GM15510 (cell line): ENCODE data around the gene SAMD7.

Source experiments
- POLR2A ChIP-seq: IDR thresholded peaks from 3 replicates; pipeline ENCODE4 v1.6.1; 2011; ENCODE audit warnings: borderline replicate concordance; ENCODE audit not compliant: insufficient read length; ENCODE audit errors: extremely low read depth

SAMD7 gene

DNA sequence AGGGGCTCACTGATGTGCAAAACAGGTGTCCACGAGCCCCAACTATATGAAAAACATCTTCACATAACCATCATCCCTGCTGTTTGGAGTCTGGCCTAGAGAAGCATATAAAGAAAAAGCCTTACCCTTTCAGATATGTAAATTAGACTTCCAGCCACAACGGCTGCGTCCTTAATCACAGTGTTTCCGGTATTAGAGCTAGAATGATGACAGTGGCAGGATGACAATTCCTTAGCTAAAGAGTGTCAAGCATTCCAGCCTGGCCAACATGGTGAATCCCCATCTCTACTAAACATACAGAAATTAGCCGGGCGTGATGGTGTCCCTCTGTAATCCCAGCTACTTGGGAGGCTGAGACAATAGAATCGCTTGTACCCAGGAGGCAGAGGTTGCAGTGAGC lies 19.5 kb upstream of the SAMD7 start:
- TF ChIP-seq POLR2A, result no peak

DNA sequence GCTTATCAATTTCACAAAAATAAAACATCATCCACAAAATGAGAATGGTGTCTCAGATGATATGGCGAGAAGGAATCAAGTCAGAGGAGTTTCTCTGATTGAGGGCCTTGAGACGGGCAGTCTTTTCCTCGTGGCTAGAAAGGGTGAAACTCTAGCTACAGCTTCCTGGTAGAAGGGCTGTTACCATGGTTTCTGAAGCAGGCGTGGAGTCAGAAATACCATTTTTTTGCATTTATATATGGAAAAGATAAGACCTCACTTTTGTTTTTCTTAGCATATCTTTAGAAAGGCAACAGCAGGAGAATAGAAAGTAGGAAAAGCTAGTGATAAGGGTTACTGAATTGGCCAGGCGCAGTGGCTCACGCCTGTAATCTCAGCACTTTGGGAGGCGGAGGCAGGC lies 17.3 kb upstream of the SAMD7 start:
- TF ChIP-seq POLR2A, result no peak

DNA sequence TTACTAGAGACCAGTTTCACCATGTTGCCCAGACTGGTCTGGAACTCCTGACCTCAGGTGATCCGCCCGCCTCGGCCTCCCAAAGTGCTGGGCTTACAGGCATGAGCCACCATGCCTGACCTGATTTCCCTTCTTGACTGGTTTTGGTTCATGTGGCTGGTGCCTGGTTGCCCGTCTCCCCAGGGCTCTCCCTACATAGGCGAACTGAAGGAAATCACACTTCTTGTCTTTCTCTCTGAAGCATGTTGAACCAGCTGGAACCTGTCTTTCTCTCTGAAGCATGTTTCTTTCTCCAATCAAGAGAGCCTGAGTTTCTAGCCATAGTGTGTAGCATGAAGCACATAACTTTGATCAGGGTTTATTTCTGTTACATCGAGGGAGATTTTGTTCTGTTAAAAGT lies 16.3 kb upstream of the SAMD7 start:
- no peak for TF ChIP-seq POLR2A

DNA sequence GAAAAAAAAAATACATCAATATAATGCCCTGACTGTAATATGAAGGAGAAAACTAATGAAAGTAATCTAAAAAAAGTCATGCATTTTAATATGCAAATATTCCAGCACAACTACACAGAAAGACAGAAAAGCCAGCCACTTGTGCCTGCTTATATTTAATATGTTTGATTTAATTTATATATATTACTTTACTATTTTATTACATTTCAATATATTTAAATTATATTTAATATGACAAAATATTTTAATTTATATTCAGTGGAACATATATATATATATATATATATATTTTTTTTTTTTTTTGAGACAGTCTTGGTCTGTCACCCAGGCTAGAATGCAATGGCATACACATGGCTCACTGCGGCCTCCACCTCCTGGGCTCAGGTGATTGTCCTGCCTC lies 14.1 kb upstream of the SAMD7 start:
- TF ChIP-seq POLR2A, result no peak

DNA sequence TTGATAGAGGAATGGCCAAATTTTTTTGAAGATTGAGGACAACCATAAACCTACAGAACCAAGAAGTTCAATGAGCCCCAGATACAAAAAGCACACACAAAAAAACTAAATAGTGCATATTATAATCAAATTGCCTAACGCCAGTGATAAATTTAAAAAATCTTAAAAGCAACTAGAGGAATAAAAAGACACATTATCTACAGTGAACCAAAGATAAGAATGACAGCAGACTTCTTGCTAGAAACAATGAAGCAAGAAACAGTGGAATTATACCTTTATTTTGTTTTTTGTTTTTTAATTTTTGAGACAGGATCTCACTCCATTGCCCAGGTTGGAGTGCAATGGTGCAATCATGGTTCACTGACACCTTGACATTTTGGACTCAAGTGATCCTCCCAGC lies 9.9 kb upstream of the SAMD7 start:
- no peak for TF ChIP-seq POLR2A

DNA sequence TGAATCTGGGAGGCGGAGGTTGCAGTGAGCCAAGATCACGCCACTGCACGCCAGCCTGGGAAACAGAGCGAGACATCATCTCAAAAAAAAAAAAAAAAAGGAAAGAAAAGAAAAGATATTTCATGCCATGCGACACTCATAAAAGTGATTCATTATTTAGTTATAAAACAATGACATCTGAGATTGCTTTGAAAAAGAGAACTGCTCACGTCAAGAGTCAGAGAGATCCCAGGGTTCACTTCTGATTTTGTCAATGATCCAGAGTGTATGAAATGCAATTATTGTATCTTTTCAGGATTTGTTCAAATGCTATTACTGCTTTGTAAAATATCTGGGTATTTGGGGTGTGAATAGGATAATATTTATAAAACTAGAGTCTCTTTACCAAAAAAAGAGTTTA lies 6.0 kb upstream of the SAMD7 start:
- no peak for TF ChIP-seq POLR2A

DNA sequence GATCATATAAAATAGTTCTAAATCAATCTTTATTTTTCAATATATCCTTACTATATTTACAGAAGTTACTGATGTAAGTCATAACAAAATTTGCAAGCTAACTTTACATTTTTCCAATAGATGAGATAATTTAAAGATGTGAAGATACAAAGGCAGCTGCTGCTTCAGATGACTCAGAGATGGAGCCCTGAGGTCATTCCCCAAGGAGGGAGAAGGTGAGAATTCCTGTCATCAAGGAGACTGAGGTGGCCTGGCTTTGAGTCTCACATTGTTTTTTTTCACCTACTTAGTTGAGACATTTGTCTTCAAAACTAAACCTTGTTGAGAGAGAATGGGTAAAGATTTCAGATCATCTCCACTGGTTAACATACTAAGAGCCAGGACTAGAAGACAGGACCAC lies 3.9 kb upstream of the SAMD7 start:
- no peak for TF ChIP-seq POLR2A

DNA sequence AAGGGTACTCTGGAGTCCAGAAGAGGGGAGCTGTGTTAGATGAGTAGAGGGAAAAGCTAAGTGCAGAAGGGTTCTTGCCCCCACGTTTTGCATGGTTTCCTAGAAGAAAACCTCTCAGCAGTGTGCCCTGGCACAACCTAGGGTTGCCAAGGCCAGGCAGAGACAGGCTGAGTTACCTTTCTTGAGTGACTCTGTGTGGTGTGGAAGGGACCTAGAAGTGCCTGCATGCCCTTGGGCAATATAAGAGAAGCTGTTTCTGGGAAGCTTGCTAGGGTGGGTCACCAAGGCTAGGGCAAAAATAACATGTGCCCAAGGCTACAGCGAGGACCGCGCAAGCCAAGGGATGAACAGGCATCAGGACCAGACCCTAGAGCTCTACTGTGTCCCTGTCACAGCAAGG lies 3.4 kb upstream of the SAMD7 start:
- TF ChIP-seq POLR2A, result no peak

DNA sequence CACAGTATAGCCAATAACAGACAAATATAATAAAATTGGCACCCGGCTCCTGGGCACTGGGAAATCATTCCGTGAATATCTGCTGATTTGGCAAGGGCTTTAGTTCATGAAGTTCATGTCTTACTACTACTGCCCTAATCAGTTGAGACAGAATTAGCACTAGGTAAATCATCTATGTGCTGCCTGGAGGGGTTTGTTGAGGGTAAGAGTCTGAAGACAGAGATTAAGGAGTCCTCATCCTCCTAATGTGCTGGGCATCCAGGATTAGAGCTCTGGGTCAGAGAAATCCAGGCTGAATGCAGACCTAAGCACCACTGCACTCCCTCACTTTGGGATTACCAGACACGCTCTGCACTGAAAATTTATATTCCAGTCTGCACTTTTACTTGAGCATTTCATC lies 2.0 kb downstream of the SAMD7 start:
- no peak for TF ChIP-seq POLR2A

DNA sequence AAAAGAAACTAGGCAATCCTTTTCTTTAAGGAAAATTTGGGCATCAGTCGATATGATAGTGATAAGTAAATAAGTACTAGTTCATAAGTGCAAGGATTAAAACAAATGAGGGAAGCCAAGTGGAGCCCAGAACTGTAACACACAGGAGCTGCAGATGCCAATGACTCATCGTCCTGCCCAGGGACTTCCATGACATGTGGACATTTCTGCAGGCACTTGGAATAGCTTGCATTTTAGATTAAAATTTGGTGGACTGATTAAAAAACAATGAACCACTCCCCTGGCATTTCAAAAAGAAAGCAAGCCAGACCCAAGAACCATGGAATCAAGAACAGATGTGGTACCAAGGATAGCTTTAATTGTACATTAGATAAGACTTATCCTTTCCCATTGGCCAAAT lies 2.9 kb downstream of the SAMD7 start:
- no peak for TF ChIP-seq POLR2A

DNA sequence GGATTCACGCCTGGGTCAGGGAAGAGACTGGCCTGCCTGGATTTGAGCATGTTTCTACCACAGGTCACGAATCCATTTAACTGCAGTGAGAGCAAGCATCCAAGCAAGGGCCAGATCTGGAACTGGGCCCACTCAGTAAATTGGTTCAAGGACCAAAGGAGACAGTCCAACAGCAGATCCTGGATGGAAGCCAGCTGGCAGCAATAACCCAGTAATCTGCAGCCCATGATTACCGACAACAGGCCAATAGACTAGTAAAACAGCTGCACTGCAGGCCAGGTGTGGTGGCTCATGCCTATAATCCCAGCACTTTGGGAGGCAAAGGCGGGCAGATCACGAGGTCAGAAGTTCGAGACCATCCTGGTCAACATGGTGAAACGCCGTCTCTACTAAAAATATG lies 11.8 kb downstream of the SAMD7 start:
- TF ChIP-seq POLR2A, result no peak

DNA sequence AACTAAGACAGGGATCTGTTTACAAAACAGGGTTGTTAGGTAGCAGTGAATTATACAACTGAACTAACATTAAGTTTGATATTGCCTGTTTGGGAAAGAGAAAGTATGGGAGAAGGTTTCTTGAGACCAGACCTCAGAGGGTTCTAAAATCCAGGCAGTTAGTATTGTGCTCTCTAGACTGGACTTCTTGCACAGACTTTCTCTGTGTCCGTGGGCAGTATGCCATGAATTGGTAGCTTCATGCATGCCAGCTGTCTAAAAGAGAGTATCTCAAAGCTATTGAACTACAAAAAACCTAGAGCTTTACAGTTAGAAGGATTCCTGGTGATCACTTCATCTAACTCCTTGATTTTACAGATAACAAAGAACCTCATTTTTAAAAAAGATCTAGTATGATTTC lies 12.5 kb downstream of the SAMD7 start:
- TF ChIP-seq POLR2A, result no peak

DNA sequence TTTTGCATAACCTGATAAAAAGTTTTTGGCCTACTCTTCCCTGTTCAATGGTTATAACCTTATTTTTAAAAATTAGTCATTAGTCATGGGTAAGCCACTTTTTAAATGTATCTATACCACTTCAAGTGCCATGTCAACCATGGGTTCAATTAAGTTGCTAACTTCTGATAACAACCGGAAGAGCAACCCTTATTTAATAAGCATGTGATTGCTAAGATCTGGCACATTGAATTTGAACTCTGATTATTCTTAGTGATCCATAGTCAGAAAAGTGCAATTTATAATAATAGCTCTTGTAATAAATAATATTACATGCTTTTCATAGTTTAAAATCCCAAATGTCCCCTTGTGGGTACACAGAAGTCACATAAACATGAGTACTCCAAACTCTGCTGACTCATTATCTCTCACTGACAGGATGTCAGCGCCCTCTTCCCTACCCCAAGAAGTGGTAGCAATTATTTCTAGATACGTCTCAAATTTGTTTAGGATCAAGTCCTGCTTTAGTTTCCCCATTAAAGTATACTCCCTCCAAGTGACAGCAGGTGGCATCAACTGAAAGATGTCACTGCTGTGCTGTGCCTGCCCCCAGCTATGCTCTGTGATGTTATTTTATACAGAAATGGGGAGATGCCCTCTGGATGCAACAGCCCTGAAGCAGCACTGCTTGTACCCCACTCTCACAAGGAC lies 18.6 kb downstream of the SAMD7 start:
- TF ChIP-seq POLR2A, result no peak

DNA sequence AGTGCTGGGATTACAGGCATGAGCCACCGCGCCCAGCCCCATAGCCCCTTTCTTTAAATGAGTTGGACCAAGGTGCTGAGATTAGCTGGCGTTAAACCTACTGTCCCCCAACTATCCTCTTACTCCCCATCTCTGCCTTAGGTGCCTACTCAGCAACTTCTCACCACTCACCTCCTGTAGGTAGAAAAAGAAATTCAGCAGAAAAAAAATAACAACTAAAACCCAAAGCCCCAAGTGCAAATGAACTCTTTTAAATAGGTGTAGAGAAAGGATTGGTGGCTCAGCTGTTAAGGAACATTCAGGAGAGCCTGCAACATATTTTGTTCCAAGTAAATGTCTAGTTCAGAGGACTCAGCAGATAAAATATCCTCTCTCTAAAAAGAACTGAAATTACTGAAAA lies 19.5 kb downstream of the SAMD7 start:
- TF ChIP-seq POLR2A, result no peak

DNA sequence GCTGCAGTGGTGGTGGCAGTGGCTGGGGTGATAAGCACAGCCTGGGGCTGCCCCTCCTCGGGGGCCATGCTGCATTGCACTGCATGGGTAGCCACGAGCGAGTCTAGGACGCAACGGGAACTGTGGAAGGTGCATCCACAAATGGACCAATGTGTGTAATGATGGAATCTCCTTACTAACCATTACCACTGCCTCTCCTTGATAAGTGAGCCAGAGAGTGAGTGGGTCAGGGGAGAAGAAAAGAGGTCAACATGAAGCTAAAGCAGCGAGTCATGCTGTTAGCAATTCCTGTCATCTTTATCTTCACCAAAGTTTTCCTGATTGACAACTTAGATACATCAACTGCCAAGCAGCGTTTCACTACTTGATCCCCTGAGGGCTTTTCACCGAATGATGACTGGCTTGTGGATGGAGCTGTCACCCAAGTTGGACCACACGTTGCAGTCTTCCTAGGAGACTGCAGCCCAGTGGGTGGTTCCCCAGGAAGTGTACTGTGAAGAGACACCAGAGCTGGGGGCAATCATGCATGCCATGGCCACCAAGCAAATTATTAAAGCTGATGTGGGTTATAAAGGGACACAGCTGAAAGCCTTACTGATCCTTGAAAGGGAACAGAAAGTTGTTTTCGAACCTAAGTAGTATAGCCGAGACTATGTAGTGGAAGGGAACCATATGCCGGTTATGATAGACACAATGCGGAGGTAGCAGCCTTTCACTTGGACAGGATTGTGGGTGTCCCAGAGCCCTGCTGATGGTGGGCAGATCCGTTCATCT lies 20.6 kb downstream of the SAMD7 start:
- TF ChIP-seq POLR2A, result no peak

DNA sequence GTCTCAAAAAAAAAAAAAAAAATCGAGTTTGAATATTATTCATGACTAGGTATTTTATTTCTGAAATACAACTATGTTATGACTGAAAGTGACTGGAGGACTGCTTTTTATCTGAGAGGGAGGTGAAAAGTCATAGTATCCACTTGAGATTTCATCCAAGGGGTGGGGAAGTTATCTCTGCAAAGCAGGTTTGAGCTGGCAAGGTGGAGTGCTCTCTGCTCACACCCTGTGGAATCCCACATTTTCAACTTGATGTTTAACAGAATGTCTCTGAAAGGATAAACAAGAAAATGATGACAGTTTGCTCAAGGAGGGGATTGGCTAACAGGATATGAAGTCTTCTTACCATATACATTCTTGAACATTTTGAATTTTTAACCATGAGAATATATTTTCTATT lies 27.9 kb downstream of the SAMD7 start:
- TF ChIP-seq POLR2A, result no peak

DNA sequence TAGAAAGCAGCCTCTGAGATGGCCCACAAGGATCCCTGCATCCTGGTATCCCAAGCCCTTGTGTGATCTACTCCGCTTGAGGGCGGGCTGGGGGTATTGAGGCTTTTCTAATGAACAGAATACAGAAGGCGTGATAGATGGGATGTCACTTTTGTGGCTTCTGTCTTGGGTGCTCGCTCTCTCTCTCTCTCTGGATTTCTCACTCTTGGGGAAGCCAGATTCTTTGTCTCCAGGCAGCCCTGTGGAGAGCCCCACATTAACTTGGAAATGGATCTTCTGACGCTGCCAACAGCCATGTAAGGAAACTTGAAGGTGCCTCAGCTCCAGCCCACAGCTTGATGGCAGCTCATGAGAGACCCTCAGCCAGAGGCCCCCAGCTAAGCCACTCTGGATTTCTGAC lies 28.4 kb downstream of the SAMD7 start:
- no peak for TF ChIP-seq POLR2A

DNA sequence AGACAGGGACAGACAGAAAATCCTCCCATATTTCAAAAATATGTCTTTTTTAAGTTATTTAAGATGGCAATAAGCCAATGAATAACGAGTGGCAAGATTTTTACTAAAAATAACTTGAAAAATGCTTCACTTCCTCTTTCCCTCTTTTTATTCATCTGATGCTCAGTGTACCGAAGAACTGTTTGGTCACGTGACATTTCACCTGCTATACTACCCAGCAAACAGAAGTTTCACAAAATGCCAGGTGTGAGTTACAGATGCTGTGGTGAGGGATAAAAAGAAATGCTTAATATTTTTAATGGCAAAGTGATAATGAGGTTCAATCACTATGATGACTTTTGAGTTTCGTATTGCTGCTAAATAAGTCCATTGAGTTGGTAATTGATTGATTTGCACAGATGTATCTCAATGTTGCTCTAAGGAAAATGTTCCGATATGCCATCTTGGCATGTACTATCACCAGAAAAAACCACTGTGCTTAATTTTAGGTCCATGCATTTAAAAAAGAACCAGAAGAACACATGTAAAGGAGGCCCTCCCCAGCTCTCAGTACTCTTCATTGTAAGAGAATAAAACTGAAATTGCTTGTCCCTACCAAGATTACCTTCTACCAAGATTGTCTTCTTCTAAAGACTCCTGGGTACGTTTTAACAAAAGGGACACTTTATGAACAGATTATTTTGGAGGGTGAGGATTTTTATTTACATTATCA lies 29.3 kb downstream of the SAMD7 start:
- TF ChIP-seq POLR2A, result no peak
